GM23248 (cell line): ENCODE data around the gene GABPB2. TPM values are rescaled to one million over a fixed set of nuclear protein-coding genes. Genes with fewer than 3 reads are reported as not detected.
A peak's percentile ranks its signal among the peaks of the same experiment; 100 is the strongest.

ENCODE experiments used
- DNase-seq: peaks from one replicate; pipeline ENCODE4 v3.0.0-alpha.2; 2015
- H2AFZ ChIP-seq: fragments of 200-600 bp; sonication (generic); 2 replicates; pipeline ENCODE4 v1.6.1; 2016; ENCODE audit warnings: antibody characterized with exemption
- H3F3A ChIP-seq: fragments of 200-600 bp; sonication (generic); 2 replicates; pipeline ENCODE4 v1.6.1; 2016; ENCODE audit warnings: mild to moderate bottlenecking, antibody characterized with exemption, mixed run types; ENCODE audit not compliant: insufficient read depth
- H3K27ac ChIP-seq: fragments of 200-600 bp; sonication (generic); 2 replicates; pipeline ENCODE4 v1.5.1; 2016; ENCODE audit warnings: mild to moderate bottlenecking
- H3K27me3 ChIP-seq: fragments of 200-600 bp; sonication (generic); replicated peaks from 2 replicates; pipeline ENCODE4 v1.6.1; 2016; ENCODE audit warnings: mild to moderate bottlenecking; ENCODE audit not compliant: insufficient read depth
- H3K36me3 ChIP-seq: fragments of 200-600 bp; sonication (generic); 2 replicates; pipeline ENCODE4 v1.6.1; 2016; ENCODE audit warnings: low read depth, mild to moderate bottlenecking
- H3K4me1 ChIP-seq: fragments of 200-600 bp; sonication (generic); 2 replicates; pipeline ENCODE4 v1.6.1; 2016; ENCODE audit warnings: mild to moderate bottlenecking; ENCODE audit not compliant: insufficient read depth
- H3K4me2 ChIP-seq: fragments of 200-600 bp; sonication (generic); one replicate; pipeline ENCODE4 v1.6.1; 2016; ENCODE audit warnings: mild to moderate bottlenecking; ENCODE audit not compliant: unreplicated experiment
- H3K4me3 ChIP-seq: fragments of 200-600 bp; sonication (generic); 2 replicates; pipeline ENCODE4 v1.5.1; 2016; ENCODE audit warnings: mild to moderate bottlenecking
- H3K79me2 ChIP-seq: fragments of 200-600 bp; sonication (generic); 2 replicates; pipeline ENCODE4 v1.6.1; 2016; ENCODE audit warnings: mild to moderate bottlenecking; ENCODE audit not compliant: insufficient read depth
- H3K9ac ChIP-seq: fragments of 200-600 bp; sonication (generic); 2 replicates; pipeline ENCODE4 v1.6.1; 2016; ENCODE audit warnings: mild to moderate bottlenecking
- H3K9me2 ChIP-seq: fragments of 200-600 bp; sonication (generic); 2 replicates; pipeline ENCODE4 v1.6.1; 2016; ENCODE audit warnings: mixed run types, mild to moderate bottlenecking, moderate library complexity; ENCODE audit not compliant: insufficient read depth
- H3K9me3 ChIP-seq: fragments of 200-600 bp; sonication (generic); one replicate; pipeline ENCODE4 v1.6.1; 2017; ENCODE audit warnings: low read depth
- H4K20me1 ChIP-seq: fragments of 200-600 bp; sonication (generic); 2 replicates; pipeline ENCODE4 v1.6.0; 2016; ENCODE audit not compliant: insufficient read depth
- EZH2 ChIP-seq: fragments of 200-600 bp; sonication (generic); IDR thresholded peaks from 2 replicates; pipeline ENCODE4 v1.6.1; 2018; ENCODE audit warnings: antibody characterized with exemption, mild to moderate bottlenecking; ENCODE audit not compliant: insufficient read depth, poor library complexity, severe bottlenecking
- EZH2phosphoT487 ChIP-seq: fragments of 200-600 bp; sonication (generic); IDR thresholded peaks from 2 replicates; pipeline ENCODE4 v1.6.1; 2018; ENCODE audit warnings: antibody characterized with exemption, moderate library complexity, mild to moderate bottlenecking, low read depth; ENCODE audit not compliant: insufficient read depth
- WGBS, 2 experiments: methylation state at CpG; one replicate each; pipeline ENCODE4 v1.1.6; 2015 to 2017; ENCODE audit warnings: low lambda C conversion rate in 2 of 2, low coverage in 1 of 2; ENCODE audit errors: missing lambda C conversion rate in 2 of 2; 5-methylcytosine and 5-hydroxymethylcytosine counted together
- in situ Hi-C: fragments of 300-500 bp; cut with MboI; formaldehyde crosslinking; loops from 2 replicates; pipeline ENCODE4 v1.15.0; 2020
- polyA plus RNA-seq: library from polyadenylated mRNA; unstranded; fragments of >200 nt; fragmentation: Nextera tagmentation; extraction: Ambion mirVana; gene quantifications from 2 replicates; pipeline ENCODE4 v1.2.1, GENCODE V29; 2016
- total RNA-seq: library from RNA; depleted of rRNA; stranded (reverse); fragments of >200 nt; shearing (Covaris generic); gene quantifications from 2 replicates; pipeline ENCODE4 v1.2.3, GENCODE V29; 2014

Gene GABPB2
- total and polyA plus RNA-seq, 2 experiments from 2014 or later = 7.4 to 14.7 TPM

DNA sequence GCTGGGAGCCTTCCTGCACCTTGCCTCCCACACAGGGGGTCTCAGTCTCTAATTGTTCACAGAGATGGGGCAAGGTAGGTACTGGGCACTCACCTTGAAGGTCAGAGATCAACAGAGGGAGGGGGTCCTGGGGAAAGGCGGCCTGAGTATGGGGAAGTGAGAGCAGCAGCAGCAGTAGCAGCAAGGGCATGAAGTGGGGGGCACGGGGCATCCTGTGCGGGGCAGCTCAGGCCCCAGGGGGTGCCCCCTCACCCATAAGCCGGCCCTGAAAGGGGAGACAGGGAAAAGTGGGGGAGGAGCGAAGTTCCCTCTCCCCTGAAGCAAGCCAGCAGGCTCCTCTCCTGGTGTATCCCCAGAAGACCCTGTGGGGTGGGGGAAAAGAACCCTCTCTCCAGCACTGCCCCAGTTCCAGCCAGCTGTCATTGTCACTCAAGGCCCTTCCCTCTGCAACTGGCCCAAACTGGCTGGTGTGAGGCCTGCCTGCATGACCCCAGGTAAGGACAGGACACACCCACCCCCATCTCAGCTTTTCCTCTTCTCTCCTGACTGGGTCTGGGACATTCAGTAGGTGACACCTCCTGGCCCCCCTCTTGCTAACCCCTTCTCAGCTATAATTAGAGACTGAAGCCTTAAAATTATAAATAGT, 72.0 kb downstream of the GABPB2 start:
- Histone ChIP-seq H3K36me3 (no peaks in the 10 kb centered on the region), H3K9me3 (no peaks in the 10 kb centered on the region), H2AFZ (no peak overlapping the region), H3K9ac (no peak overlapping the region), H3K4me2 (no peak overlapping the region), H3K4me3 (no peak overlapping the region), H3K27me3 (no peaks in the 10 kb centered on the region), H3F3A (peaks cover 2% of the 10 kb centered on the region; the same call in 1 of the 2 replicates), H3K27ac (no peak overlapping the region), H4K20me1 (no peaks in the 10 kb centered on the region), H3K79me2 (no peaks in the 10 kb centered on the region), H3K4me1 (0 out of 2 replicates have a peak, but pooled peaks cover 6% of the 10 kb centered on the region), H3K9me2 (no peaks in the 10 kb centered on the region)
- TF ChIP-seq EZH2phosphoT487 = no peak
- TF ChIP-seq EZH2 = no peak
- WGBS, 2 experiments = 60 to 65% methylated on average over 1 to 5 of the region's 5 CpGs
- no peak for DNase-seq
- in situ Hi-C loops = no loop called here

DNA sequence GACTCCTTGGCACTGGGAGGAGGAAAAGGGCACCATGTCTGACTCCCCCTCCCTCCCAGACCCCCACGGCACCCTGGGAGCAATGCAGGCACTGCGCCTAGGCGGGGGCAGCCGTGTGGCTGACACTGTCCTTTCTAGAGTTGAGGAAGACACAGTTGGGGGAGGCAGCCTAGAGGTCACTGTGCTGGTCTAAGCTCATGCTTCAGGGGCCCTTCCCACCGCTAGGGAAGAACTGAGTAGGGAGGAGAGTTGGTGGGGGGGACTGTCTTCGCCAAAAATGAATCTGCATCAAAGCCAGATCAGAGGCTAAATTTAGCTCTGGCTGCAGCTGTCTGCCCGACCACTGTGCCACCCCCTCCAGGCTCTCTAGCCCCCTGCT, 72.5 kb downstream of the GABPB2 start:
- no peak for TF ChIP-seq EZH2
- no peak for TF ChIP-seq EZH2phosphoT487
- H3K27me3 ChIP-seq = no peaks in the 10 kb centered on the region
- in situ Hi-C loops = no loop called here
- DNase-seq = no peak
- H3K4me2 ChIP-seq = no peak overlapping the region
- H3K4me1 ChIP-seq = 0 out of 2 replicates have a peak, but pooled peaks cover 7% of the 10 kb centered on the region
- 91 to 96% methylated on average over 7 of the region's 7 CpGs for WGBS, 2 experiments
- H3F3A ChIP-seq = peaks cover 7% of the 10 kb centered on the region
- no peak overlapping the region for H2AFZ ChIP-seq
- H3K79me2 ChIP-seq = no peaks in the 10 kb centered on the region
- no peaks in the 10 kb centered on the region for H4K20me1 ChIP-seq
- H3K9me2 ChIP-seq = no peaks in the 10 kb centered on the region
- H3K9ac ChIP-seq = no peak overlapping the region
- H3K4me3 ChIP-seq = no peak overlapping the region
- H3K27ac ChIP-seq = no peak overlapping the region
- no peaks in the 10 kb centered on the region for H3K36me3 ChIP-seq
- no peaks in the 10 kb centered on the region for H3K9me3 ChIP-seq

DNA sequence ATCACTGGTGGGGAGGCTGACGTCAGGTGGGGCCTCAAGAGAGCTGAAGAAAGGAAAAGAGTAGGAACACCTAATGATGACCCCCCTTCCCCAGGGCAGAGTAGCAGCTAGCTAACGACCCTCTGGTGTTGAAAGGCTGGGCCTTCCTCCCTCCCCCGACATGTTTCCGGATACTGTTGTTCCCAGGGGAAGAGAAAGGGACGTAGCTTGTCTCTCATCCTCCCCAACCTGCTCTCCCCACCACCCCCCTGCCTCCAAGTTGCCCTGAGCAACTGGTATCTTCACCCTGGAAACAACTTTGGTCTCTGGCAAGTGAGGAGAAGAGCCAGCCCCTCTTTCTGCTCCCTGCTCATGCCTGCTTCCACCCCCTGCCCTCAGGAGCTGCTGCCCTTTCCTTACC, 73.4 kb downstream of the GABPB2 start:
- no peaks in the 10 kb centered on the region for H3K27me3 ChIP-seq
- no peaks in the 10 kb centered on the region for H3K9me2 ChIP-seq
- no peaks in the 10 kb centered on the region for H3K36me3 ChIP-seq
- no peak overlapping the region for H2AFZ ChIP-seq
- H3K4me1 ChIP-seq = 0 out of 2 replicates have a peak, but pooled peaks cover 7% of the 10 kb centered on the region
- H4K20me1 ChIP-seq = no peaks in the 10 kb centered on the region
- no peak overlapping the region for H3K9ac ChIP-seq
- no peaks in the 10 kb centered on the region for H3K79me2 ChIP-seq
- H3K4me3 ChIP-seq = no peak overlapping the region
- TF ChIP-seq EZH2phosphoT487 (no peak), EZH2 (no peak)
- peaks cover 8% of the 10 kb centered on the region for H3F3A ChIP-seq
- in situ Hi-C loops = no loop called here
- no peak overlapping the region for H3K27ac ChIP-seq
- no peaks in the 10 kb centered on the region for H3K9me3 ChIP-seq
- WGBS, 2 experiments = 84 to 90% methylated on average over 5 of the region's 5 CpGs
- H3K4me2 ChIP-seq = no peak overlapping the region
- no peak for DNase-seq

DNA sequence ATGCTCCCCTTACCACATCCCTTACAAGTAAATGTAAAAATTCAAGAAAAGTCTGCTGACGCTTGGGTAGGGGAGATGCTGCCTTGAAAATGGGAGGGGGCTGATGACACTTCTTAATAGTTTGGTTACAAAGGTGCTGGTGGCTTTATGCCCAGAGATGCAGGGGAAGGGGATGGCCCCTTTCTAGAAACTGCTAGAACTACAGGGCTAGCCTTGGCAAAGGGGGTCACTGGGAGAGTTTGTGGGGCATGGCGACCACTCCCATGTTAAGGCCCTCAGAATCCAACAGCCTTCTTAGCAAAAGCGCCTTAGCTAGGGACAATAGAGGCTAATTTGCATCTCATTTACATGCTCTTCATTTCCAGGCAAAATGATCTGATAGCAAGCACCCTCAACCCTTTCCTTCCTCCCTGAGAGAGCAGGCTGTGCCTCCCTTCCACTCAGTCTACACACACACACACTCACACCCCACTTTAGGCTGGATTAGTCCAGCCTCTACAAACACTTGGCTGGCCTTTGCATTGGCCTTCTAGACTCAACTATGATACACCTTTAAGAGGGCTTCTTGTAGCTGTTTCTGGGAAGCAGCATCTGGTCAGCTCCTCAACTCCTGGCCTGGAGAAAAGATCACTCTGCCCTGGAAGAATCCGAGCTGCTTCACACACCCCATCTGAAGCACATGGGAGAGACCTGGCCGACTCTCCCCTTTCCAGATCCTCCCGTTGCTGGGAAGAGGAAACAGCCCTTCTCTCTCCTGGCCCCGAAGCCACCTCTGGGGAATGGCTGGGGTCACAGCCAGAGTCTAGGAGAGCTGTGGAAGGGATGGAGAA, 74.1 kb downstream of the GABPB2 start:
- TF ChIP-seq EZH2phosphoT487 (no peak), EZH2 (no peak)
- Histone ChIP-seq H3K27me3 (no peaks in the 10 kb centered on the region), H3K4me2 (no peak overlapping the region), H3K9me2 (no peaks in the 10 kb centered on the region), H3K9me3 (no peaks in the 10 kb centered on the region), H3K4me3 (no peak overlapping the region), H3K36me3 (no peaks in the 10 kb centered on the region), H4K20me1 (no peaks in the 10 kb centered on the region), H3F3A (peaks cover 8% of the 10 kb centered on the region), H2AFZ (no peak overlapping the region), H3K27ac (no peak overlapping the region), H3K79me2 (no peaks in the 10 kb centered on the region), H3K9ac (no peak overlapping the region), H3K4me1 (0 out of 2 replicates have a peak, but pooled peaks cover 7% of the 10 kb centered on the region)
- peak; percentile 35 for DNase-seq
- 40 to 42% methylated on average over 7 of the region's 7 CpGs for WGBS, 2 experiments
- in situ Hi-C loops = no loop called here
